GM06990 (cell line): Measurements from ENCODE around the gene DPEP1.
A peak's percentile ranks its signal among the peaks of the same experiment; 100 is the strongest.

Source experiments
- DNase-seq: peaks from one replicate; pipeline ENCODE4 v3.0.0-alpha.2; 2011; ENCODE audit not compliant: insufficient read length; ENCODE audit errors: extremely low read depth
- H3K27me3 ChIP-seq: replicated peaks from 2 replicates; pipeline ENCODE4 v1.6.0; 2011; ENCODE audit warnings: low read length; ENCODE audit not compliant: control insufficient read depth, insufficient read depth
- H3K36me3 ChIP-seq: 2 replicates; pipeline ENCODE4 v1.5.1; 2011; ENCODE audit warnings: low read length; ENCODE audit not compliant: control insufficient read depth, insufficient read depth
- H3K4me3 ChIP-seq: replicated peaks from 2 replicates; pipeline ENCODE4 v1.5.1; 2011; ENCODE audit warnings: low read depth, mild to moderate bottlenecking, control low read depth, low read length
- TF ChIP-seq, protein P1 (sequence below): IDR thresholded peaks from 2 replicates; pipeline ENCODE4 v1.5.1; 2011; ENCODE audit warnings: low read length, control low read depth, mild to moderate bottlenecking, inconsistent platforms; ENCODE audit not compliant: insufficient read depth, poor library complexity, severe bottlenecking

DPEP1 gene

DNA sequence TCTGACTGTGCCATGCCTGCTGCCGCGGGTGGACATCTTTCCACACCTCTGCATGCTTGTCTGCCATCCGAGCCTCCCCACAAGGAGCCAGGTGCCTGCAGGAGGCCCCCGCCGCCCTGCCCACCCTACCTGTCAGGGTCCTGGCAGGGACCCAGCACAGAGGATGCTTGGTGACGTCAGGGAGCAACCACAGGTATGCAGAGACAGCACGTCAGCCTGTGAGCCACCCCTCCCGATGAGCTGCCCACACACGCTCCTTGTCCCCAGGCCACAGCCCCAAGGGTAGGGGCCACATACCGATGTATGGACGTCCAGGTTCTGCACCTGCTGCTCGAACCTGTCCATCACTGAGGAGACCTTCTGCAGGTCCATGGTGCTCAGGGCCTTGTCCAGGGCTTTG, 33.5 kb downstream of the DPEP1 start:
- Histone ChIP-seq H3K36me3 (peaks cover 30% of the 10 kb centered on the region), H3K4me3 (no peak overlapping the region), H3K27me3 (no peaks in the 10 kb centered on the region)
- TF ChIP-seq, protein P1, sequence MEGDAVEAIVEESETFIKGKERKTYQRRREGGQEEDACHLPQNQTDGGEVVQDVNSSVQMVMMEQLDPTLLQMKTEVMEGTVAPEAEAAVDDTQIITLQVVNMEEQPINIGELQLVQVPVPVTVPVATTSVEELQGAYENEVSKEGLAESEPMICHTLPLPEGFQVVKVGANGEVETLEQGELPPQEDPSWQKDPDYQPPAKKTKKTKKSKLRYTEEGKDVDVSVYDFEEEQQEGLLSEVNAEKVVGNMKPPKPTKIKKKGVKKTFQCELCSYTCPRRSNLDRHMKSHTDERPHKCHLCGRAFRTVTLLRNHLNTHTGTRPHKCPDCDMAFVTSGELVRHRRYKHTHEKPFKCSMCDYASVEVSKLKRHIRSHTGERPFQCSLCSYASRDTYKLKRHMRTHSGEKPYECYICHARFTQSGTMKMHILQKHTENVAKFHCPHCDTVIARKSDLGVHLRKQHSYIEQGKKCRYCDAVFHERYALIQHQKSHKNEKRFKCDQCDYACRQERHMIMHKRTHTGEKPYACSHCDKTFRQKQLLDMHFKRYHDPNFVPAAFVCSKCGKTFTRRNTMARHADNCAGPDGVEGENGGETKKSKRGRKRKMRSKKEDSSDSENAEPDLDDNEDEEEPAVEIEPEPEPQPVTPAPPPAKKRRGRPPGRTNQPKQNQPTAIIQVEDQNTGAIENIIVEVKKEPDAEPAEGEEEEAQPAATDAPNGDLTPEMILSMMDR: no peak
- DNase-seq: no peak

DNA sequence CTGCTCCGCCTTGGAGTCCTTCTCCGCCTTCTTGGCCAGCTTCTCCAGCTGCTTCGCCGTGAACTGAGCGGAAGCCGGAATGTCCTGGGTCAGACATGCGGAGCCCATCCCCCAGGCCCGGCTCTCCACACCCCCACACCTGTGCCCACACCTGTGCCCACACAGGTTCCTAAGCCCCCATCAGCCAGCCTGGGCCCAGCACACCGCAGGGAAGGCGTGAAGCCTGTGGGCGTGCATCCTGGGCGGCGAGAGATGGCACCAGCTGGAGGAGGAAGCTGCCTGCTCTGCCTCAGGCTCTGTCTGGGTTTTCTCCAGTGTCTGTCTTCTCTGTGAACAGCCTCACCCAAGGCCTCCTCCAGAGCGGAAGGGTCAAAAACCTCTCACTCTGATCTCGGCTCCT, 38.1 kb downstream of the DPEP1 start:
- Histone ChIP-seq H3K27me3 (no peaks in the 10 kb centered on the region), H3K4me3 (no peak overlapping the region), H3K36me3 (peaks cover 19% of the 10 kb centered on the region)
- TF ChIP-seq, protein P1: no peak
- no peak for DNase-seq

DNA sequence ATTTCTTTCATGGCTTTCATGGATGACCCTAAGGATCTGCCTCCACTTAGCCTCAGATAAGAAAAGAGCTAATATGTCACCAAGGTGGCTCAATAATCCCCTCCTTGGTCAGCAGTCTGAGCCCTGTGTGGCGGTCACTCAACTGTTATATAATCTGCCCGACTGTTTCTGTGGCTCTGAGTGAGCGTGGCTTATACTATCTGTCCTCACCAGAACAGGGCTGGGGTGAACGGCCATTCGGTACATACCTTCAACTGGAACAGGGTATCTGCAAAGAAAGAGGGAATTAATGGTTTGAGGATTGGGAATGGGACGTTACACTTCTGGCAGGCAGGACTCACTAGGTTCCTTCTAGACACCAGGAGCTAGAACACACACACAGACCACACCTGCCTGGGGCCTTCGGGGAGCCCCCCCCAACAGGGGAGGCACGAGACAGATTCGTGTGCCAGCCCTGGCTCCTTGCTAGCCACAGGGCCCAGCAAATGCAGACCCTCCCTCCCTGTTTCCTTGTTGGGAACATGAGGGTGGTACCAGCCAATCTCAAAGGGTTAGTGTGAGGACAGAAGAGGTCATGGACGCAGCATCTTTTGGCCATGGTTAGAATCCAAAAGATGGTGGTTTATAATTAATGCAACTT, 40.3 kb downstream of the DPEP1 start:
- H3K27me3 ChIP-seq: no peaks in the 10 kb centered on the region
- peaks cover 15% of the 10 kb centered on the region for H3K36me3 ChIP-seq
- no peak for DNase-seq
- no peak overlapping the region for H3K4me3 ChIP-seq
- TF ChIP-seq, protein P1: no peak

DNA sequence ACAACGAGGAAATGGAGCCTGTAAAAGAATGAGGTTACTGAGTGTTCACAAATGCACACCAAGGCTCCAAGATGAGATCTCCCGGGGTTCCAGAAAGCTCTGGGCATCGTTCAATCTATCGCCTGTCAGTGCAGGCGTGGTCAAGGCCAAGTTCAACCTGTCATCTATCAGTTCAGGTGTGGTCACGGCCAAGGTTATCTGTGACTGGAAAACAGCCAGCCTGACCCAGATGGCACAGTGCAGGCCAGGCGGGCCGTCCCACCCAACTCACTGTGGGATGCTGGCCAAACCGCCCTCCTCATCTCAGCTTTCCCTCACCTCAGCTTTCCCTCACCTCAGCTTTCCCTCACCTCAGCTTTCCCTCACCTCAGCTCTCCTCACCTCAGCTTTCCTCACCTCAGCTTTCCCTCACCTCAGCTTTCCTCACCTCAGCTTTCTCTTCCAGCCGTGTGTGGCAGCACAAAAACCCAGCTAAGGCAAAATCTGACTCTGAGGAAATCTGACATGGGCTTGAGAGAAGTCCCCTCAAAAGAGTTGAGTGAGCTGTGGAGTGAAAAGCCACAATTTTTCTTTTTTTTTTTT, 41.7 kb downstream of the DPEP1 start:
- H3K36me3 ChIP-seq: peaks cover 12% of the 10 kb centered on the region
- H3K27me3 ChIP-seq: no peaks in the 10 kb centered on the region
- H3K4me3 ChIP-seq: no peak overlapping the region
- DNase-seq: no peak
- TF ChIP-seq, protein P1: no peak

DNA sequence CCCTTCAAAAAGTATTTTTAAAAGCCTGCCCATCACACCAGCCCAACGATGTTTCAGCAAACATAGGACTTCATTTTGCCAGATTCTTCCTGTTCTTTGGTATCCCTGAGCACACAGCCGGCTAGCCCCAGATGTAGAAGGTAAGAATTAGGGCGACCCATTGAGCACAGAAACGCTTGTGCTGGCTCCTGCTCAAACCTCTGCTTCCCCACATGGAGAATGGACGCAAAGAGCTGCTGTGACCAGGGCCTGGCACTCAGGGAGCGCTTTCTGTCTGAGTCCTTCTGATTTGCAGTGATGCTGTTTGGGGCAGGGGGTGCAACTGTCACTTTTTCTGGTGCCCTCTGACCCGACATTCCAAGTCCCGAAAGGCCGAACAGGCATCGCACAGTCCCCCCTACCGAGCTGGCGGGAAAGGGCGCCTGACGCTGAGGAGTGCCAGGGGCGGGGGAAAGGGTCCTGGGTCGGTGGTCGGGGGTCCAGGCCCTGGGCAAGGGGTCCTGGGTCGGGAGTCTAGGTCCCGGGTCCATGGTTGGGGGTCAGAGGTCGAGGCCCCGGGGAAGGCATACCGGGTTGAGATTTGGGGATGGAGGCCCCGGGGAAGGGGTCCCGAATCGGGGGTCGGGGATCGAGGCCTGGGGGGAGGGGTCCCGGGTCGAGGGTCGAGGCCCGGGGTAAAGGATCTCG, 43.1 kb downstream of the DPEP1 start:
- Histone ChIP-seq H3K36me3 (peaks cover 11% of the 10 kb centered on the region), H3K27me3 (no peaks in the 10 kb centered on the region), H3K4me3 (peak overlapping the region; percentile 96)
- DNase-seq: no peak
- TF ChIP-seq, protein P1: no peak
